ENCODE results near the gene CCDC27.

The CCDC27 gene

DNA sequence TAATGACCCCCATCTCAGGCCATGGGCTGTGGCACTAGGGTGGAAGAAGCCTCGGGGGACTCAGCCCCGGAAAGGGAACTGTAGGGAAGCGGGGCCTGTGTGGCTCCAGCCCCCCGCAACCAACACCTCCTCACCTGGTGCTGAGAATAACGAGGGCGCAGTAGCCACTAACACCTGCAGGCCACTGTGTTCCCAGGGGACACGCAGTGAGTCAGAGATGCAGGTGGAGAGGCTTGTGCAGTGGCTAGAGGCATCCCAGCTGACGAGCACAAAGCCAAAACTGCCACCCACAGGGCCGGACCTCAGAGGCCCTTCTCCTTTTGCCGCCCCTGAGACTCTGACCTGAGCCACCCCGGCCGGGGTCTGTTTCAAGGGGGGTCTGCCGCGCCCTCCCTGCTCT, 33.5 kb upstream of the CCDC27 start:
- no peak for DNase-seq

DNA sequence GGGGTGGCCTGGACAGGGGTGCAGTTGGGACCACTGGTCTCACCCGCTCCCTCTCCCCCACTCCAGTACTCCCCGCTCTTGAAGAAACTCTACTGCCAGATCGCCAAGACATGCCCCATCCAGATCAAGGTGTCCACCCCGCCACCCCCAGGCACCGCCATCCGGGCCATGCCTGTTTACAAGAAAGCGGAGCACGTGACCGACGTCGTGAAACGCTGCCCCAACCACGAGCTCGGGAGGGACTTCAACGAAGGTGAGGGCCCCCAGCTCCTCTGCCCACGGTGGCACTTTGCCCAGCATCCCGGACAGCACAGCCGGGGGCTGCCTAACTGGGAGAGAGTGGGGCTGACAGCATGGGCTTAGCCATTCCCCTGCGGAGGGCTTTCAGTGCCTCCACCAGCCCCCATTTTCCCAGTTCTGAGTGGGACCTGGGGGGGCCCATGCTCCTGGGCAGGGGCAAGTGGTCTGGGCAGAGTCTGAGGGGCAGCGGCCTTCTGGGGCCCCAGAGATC, 30.2 kb upstream of the CCDC27 start:
- no peak for DNase-seq

DNA sequence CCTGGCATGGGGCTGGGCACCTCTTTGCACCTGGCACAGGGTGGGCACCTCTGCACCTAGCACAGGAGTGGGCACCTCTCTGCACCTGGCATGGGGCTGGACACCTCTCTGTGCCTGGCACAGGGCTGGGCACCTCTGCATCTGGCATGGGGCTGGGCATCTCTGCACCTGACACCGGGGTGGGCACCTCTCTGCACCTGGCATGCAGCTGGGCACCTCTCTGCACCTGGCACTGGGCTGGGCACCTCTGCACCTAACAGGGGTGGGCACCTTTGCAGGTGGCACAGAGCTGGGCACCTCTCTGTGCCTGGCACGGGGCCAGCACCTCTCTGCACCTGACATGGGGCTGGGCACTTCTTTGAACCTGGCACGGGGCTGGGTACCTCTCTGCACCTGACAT, 29.4 kb upstream of the CCDC27 start:
- DNase-seq, result no peak

DNA sequence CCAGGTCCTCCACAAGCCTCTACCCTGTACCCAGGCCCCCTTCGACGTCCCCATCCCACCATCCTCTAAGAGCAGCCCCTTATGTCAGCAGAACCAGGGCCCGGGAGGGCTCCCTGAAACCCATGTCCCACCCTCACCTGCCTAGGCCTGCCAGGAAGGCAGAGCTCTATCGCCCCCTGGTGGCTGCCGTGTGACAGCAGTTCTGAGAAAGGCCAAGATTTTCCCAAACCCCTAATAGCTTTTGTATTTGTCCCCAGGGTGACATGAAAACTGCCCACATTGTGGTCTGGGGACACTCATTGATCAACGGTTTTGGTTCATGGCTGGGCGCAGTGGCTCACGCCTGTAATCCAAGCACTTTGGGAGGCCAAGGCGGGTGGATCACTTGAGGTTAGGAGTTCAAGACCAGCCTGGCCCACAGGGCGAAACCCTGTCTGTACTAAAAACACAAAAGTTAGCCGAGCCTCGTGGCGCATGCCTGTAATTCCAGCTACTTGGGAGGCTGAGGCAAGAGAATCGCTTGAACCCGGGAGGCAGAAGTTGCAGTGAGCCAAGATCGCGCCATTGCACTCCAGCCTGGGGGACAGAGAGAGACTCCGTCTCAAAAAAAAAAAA, 27.7 kb upstream of the CCDC27 start:
- DNase-seq, result peak; percentile 27

DNA sequence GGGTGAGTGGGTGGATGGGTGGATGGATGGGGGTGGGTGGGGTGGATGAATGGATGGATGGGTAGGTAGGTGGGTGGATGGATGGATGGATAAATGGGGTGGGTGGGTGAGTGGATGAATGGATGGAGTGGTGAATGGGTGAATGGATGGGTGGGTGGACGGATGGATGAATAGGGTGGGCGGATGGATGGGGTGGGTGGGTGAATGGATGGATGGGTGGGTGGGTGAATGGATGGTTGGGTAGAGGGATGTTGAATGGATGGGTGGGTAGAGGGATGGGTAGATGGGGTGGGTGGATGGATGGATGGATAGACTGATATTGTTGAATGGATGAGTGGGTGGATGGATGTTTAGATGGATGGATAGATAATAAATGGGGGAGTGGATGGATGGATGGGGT, 26.9 kb upstream of the CCDC27 start:
- DNase-seq, result no peak

DNA sequence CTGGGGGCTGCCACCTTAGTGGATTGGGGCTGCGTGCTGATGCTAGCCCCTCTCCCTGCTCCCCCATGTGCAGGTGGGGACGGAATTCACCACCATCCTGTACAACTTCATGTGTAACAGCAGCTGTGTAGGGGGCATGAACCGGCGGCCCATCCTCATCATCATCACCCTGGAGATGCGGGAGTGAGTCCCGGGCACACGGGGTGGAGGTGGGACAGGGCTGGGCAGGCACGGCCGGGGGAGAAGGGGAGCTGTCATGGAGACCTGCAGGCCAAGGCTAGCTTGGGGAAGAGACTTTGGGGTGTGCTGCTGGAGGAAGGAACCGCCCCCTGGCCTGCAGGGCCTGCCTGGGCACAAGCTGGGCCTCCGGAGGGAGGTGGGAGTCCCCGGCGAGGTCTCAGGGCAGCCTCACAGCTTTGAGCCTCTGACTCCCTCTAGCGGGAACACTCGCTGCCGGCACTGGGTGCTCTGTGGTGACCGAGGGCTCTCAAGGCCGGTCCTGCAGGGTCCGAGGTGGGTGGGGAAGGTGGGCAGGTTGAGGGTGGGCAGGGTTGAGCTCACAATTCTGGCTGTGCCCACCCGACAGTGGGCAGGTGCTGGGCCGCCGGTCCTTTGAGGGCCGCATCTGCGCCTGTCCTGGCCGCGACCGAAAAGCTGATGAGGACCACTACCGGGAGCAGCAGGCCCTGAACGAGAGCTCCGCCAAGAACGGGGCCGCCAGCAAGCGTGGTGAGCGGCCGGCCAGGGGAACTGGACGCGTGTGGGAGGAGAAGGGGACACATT, 25.0 kb upstream of the CCDC27 start:
- no peak for DNase-seq

DNA sequence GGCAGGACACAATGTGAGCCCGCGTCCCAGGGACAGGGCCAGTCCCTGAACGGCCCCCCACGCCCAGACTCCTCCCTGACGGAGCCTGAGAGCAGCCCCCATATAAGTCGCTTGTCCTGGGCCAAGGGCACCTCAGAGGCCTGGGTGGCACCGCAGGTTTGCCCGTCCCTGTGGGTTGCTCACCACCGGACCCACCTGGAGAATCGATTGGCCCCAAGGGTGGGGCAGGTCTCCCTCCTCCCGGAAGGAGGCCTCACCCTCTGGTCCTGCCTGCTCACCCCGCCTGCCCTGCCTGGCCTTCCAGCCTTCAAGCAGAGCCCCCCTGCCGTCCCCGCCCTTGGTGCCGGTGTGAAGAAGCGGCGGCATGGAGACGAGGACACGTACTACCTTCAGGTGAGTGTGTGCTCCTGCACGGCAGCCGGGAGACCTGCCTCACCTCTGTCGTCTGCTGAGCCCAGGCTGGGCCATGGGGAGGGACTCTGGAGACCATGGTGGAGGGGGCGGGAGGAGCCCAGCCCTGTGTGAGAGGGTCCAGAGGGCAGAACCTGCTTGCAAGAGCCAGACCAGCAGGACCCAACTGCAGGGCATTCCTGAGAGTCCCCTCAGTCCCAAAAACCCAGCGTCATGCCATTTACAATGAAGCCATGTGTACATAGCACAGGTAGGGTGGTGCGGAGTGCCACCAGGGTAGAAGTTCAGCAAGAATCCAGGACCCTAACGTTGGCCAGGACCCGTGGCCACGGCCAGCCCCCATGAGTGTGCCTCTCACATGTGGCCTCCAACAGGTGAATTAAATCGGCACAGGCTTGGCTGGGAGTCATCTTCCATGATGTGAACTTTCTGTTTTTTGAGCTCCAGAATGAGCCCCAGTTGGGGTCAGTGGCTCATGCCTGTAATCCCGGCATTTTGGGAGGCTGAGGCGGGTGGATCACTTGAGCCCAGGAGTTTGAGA, 24.1 kb upstream of the CCDC27 start:
- no peak for DNase-seq

DNA sequence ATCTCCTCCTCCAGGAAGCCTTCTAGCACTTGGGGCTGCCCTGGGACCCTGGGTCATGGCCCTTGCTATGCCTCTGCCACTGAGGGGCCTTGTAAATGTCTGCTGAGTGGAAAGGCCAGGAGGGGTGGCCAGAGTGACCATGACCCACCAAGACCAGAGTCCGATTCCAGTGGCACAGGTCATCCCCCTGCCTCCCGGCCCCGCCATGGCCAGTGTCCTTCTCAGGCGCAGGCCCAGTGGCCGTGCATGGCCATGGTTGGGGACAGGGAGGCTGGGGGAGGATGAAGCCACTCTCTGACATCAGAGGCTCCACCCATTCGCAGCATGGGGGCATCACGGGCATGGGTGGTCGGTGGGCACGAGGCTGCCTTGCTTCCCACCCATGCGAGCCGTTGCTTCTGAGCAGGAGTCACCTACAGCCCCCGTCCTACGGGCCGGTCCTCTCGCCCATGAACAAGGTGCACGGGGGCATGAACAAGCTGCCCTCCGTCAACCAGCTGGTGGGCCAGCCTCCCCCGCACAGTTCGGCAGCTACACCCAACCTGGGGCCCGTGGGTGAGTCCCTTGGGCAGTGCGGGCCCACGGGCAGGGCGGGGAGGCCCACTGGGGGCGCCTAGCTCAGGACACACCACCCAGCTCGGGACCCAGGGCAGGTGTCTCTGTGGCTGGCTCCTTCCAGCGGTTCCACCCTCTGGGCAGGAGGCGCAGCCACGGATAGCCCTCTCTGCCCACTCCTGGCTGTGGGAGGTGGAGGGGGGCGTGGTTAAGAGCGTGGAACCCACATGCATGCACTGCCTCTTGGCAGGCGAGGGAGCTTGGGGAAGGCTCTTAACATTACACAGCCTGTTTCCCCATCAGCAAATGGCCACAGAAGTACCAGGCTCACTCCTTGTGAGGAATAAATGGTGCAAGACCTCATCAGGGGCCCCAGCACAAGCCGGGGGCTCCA, 22.4 kb upstream of the CCDC27 start:
- DNase-seq, result no peak

DNA sequence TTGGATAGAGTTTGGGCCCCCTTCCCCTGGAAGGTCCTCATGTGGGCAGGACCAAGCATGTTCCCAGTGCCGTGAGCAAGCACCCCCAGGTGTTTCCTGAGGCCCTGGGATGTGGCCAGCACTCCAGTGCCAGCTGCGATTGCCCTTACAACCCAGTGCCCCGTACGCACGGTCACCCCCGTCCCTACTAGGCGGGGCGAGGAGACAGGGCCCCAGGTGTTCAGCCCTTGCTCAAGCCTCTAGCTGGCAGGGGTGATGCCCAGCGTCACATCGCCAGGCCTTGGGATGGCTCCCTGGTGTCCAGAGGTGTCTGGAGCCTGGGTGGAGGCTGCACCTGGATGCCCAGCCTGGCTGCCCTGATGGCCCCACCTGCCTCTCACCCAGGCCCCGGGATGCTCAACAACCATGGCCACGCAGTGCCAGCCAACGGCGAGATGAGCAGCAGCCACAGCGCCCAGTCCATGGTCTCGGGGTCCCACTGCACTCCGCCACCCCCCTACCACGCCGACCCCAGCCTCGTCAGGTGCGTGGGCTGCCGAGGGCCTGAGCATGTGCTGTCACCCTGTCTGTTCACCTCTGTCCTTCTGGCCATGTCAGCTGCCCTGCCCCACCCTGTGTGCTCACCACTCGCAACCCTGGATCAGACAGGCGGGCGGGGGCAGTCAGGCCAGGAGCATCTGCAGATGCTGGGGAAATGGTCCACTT, 21.6 kb upstream of the CCDC27 start:
- no peak for DNase-seq

DNA sequence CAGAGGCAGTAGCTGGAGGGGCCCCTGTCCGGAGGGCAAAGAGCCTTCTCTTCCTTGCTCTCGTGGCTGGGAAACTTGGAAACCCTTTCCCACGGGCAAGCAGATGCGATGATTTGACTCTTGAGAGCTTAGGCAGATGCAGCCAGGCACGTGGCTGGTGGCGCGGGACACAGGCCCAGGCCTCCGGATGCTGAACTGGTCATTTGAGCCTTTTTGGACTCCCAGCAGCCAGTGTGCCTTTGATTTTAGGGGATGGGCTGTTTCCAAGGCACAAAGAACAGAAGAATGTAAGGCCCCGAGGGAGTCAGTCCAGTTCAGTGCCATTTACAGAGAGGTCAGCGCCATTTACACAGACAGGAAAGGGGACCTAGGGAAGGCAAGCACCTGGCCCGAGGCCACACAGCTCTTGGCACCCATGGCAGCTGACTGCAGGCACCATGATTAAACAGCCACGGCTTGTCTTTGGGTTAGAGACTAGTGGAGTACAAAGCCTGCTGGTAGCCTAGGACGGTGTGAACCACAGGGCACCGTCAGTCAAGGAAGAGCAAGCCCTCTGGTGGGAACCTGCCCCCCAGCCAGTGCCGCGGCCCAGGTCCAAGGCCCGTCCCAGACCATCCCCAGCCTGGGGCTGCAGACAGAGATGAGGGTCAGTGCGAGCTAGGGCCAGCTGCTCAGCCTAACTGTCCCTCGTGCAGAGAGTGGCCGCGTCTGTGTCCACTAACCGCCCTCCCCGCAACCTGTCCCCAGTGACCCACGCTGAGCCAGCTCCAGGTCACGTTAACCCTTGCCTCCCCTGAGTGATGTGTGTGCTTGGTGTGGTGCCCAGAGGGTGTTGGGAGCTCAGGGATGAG, 20.4 kb upstream of the CCDC27 start:
- DNase-seq, result no peak

DNA sequence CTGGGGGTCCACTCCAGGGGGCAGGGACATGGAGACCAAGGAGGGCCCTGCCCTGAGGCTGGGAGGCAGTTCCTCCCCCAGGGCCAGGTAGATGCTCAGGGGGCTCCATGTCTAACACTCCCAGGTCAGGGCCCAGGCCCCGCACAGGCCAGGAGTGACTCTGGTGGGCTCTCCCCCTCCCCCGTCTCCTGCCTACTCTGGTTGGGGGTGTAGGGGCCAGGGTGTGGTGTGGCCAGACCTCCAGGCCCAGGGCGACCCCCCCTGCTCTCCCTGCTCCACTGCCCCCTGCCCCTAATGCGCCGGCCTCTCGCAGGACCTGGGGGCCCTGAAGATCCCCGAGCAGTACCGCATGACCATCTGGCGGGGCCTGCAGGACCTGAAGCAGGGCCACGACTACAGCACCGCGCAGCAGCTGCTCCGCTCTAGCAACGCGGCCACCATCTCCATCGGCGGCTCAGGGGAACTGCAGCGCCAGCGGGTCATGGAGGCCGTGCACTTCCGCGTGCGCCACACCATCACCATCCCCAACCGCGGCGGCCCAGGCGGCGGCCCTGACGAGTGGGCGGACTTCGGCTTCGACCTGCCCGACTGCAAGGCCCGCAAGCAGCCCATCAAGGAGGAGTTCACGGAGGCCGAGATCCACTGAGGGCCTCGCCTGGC, 19.7 kb upstream of the CCDC27 start:
- no peak for DNase-seq

DNA sequence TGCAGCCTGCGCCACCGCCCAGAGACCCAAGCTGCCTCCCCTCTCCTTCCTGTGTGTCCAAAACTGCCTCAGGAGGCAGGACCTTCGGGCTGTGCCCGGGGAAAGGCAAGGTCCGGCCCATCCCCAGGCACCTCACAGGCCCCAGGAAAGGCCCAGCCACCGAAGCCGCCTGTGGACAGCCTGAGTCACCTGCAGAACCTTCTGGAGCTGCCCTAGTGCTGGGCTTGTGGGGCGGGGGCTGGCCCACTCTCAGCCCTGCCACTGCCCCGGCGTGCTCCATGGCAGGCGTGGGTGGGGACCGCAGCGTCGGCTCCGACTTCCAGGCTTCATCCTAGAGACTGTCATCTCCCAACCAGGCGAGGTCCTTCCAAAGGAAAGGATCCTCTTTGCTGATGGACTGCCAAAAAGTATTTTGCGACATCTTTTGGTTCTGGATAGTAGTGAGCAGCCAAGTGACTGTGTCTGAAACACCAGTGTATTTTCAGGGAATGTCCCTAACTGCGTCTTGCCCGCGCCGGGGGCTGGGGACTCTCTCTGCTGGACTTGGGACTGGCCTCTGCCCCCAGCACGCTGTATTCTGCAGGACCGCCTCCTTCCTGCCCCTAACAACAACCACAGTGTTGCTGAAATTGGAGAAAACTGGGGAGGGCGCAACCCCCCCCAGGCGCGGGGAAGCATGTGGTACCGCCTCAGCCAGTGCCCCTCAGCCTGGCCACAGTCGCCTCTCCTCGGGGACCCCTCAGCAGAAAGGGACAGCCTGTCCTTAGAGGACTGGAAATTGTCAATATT, 19.0 kb upstream of the CCDC27 start:
- DNase-seq, result no peak

DNA sequence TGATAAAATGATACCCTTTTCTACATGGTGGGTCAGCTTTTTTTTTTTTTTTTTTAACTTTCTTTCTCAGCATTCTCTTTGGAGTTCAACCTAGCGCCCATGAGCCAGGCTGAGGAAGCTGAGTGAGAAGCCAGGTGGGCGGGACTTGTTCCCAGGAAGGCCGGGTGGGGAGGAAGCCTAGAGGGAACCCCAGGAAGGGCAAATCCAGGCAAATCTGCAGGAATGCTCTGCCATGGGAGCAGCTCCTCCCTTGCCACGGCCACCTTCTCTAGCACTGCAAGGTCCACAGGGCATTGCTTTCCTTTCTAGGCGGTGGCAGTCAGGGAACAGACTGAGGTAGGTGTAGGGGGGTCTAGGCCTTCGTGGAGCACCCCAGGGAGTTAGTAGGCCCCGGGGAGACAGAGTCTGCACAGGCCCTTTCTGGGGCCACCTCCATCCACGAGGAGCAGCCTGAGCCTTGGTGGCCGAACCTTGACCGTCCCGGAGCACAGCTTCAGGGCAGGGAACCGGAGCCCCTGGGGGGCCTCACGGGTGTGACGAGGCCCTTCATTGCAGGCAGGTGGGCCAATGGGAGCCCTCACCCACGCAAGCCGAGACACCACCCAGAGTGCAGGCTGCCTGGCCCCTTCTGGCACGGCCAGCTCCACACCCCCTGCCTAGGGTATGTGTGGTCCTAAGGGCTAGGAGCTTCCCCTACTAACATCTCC, 18.2 kb upstream of the CCDC27 start:
- DNase-seq, result no peak

DNA sequence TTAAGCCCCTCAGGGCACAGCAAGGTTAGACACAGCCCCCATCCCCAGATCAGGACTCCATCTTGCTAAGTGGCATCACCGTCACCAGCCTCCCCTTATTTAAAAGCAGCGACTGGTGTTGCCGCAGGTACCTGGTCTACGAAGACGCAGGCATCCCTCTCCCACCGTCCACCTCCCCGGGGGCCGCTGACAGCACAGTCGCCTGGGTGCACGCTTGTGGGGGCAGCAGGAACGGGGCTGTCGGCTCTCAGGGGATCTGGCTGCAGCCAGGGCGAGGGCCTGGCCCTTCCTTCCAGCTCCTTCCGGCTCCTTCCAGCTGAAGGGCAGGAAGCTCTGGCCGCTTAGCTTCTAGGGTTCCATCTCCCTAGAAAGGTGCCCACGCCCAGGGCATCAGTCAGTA, 17.6 kb upstream of the CCDC27 start:
- no peak for DNase-seq

DNA sequence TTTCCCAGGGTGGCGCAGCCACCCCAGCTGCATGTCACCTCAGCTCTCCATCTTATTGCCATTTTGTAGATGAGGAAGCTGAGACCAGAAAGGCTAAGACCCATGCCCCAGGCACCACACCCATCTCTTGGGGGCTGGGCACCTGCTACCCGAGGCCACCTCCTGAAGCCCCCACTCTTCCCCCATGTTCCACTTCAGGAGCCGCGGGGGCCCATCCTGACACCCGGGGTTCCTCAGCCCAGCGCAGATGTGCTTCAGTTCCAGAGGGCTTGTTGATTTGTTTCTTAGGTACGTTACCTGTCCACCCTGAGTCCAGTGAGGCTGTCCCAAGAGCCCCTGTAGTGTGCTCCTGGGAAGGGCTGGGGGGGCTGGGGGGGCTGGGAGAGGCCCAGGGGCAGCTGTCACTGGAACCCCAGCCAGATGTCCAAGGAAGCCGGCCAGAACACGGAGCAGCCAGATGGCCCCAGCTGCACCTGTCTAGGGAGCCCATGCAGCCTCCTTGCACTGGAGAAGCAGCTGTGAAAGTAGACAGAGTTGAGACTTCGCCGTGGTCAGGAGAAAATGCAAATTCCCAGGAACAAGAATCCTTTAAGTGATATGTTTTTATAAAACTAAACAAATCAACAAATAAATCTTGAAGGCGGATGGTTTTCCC, 17.1 kb upstream of the CCDC27 start:
- DNase-seq, result no peak

DNA sequence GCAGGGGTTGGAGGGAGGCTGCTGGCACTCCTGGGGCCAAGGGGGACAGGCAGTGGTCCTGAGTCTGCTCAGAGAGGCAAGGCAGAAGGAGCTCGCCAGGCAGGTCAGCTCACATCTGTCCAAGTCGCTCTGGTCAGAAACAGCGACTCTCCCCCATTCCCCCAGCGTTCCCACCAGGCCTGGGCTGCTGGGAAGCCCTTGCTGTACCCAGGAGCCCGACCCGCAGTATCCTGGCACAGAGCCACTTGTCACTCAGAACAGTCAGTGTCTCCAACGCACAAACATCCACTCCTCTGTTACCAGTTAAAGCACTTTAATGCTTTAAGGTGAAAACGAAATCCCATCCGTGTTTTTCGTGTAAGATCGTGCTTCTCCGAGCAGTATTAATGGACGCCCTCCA, 16.6 kb upstream of the CCDC27 start:
- no peak for DNase-seq

DNA sequence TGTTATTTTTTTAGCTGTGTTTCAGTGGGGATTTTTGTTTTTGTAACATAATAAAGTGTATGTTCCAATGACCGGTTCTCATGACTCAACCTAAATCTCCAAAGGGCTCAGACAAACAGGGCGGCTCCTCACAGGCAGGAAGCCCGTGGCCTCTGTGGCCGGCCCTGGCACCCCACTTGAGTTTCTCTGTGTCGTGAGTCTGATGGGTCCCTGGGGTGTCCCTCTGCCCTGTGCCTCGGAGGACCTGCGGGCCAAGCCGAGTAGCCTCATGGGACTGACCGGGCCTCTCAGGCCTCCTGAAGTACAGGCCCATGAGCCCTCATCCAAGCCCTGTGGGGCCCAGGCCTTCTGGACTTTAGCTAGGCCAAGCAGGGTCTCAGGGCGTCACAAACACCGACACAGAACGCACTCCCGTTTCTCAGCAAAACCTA, 16.1 kb upstream of the CCDC27 start:
- no peak for DNase-seq

DNA sequence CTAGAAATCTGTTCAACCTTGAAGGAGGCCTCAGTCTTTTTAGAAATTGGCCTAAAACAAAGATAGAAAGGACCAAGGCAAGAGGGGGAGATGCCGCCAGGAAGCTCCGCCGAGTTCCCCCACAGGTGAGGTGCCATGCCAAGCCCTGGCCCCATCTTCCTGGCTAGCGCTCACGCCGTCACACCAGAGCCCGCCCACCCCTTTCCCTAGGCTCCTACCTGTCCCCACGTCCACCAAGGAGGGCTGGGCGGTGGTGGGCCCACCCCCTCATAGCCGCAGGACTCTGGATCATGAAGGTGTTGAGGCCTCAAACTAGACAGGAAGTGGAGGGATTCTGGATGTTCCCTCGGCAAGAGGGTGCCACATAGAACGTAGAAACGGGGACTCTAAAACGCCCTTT, 15.5 kb upstream of the CCDC27 start:
- no peak for DNase-seq
